GM21526 (cell line): Measurements from ENCODE around the gene SUGCT.

Experiments
- ATAC-seq: cut with Tn5 transposase; IDR thresholded peaks from one replicate; pipeline ENCODE4 v1.9.1; 2021; ENCODE audit warnings: moderate library complexity; ENCODE audit not compliant: unreplicated experiment, low FRiP score

SUGCT gene

GRCh38 chr7:40439686-40440085, 304.9 kb downstream of the SUGCT start:
- ATAC-seq = no peak

GRCh38 chr7:40447345-40447744, 312.5 kb downstream of the SUGCT start:
- ATAC-seq = no peak

- ATAC-seq = no peak
Observed at GRCh38 chr7:40455485-40455884, 320.7 kb downstream of the SUGCT start.

- no peak for ATAC-seq
Observed at GRCh38 chr7:40457776-40458480, 323.1 kb downstream of the SUGCT start.

- no peak for ATAC-seq
Observed at GRCh38 chr7:40463446-40463845, 328.6 kb downstream of the SUGCT start.

- ATAC-seq = no peak
Observed at GRCh38 chr7:40468891-40469864, 334.4 kb downstream of the SUGCT start.

GRCh38 chr7:40470091-40470592, 335.3 kb downstream of the SUGCT start:
- no peak for ATAC-seq

GRCh38 chr7:40470817-40471216, 336.0 kb downstream of the SUGCT start:
- ATAC-seq = no peak

GRCh38 chr7:40471891-40472290, 337.1 kb downstream of the SUGCT start:
- no peak for ATAC-seq

- ATAC-seq = peak; percentile 99
Observed at GRCh38 chr7:40474790-40475680, 340.2 kb downstream of the SUGCT start.

- no peak for ATAC-seq
Observed at GRCh38 chr7:40475681-40475982, 340.8 kb downstream of the SUGCT start.

- ATAC-seq = no peak
Observed at GRCh38 chr7:40477094-40477493, 342.3 kb downstream of the SUGCT start.

- no peak for ATAC-seq
Observed at GRCh38 chr7:40482845-40483244, 348.0 kb downstream of the SUGCT start.

GRCh38 chr7:40483630-40484029, 348.8 kb downstream of the SUGCT start:
- no peak for ATAC-seq

GRCh38 chr7:40489844-40490602, 355.2 kb downstream of the SUGCT start:
- ATAC-seq = no peak

GRCh38 chr7:40490603-40490924, 355.8 kb downstream of the SUGCT start:
- ATAC-seq = no peak

GRCh38 chr7:40492946-40493345, 358.1 kb downstream of the SUGCT start:
- no peak for ATAC-seq

- no peak for ATAC-seq
Observed at GRCh38 chr7:40493609-40494051, 358.8 kb downstream of the SUGCT start.

GRCh38 chr7:40498924-40499510, 364.2 kb downstream of the SUGCT start:
- ATAC-seq = no peak

GRCh38 chr7:40499718-40500117, 364.9 kb downstream of the SUGCT start:
- no peak for ATAC-seq
